K562 (cell line): ENCODE measurements around the gene CEMIP. TPM values are rescaled to one million over a fixed set of nuclear protein-coding genes. Genes with fewer than 3 reads are reported as not detected.

ENCODE experiments used
- RAD51 ChIP-seq: fragments of 450-650 bp; IDR thresholded peaks from 2 replicates; pipeline ENCODE4 v1.7.1; 2016; ENCODE audit warnings: low read depth, mild to moderate bottlenecking, borderline replicate concordance
- RBM25 ChIP-seq: fragments of 200-400 bp; formaldehyde crosslinking; IDR thresholded peaks from 2 replicates; pipeline ENCODE4 v1.6.1; 2018; ENCODE audit warnings: low read length, low read depth, moderate library complexity; ENCODE audit not compliant: severe bottlenecking
- REST ChIP-seq, 2 experiments: fragments of 450-650 bp; formaldehyde crosslinking in 1 of 2; IDR thresholded peaks; 2 replicates each; pipeline versions ENCODE4 v1.4.0 to v1.6.1; 2014 to 2020; ENCODE audit warnings: mild to moderate bottlenecking in 2 of 2, borderline replicate concordance in 1 of 2, low read depth in 1 of 2
- TAF15 ChIP-seq: fragments of 200-400 bp; formaldehyde crosslinking; IDR thresholded peaks from 2 replicates; pipeline ENCODE4 v1.6.1; 2017; ENCODE audit warnings: mild to moderate bottlenecking, low read depth, low read length, moderate library complexity
- USF1 ChIP-seq: sonication (generic); formaldehyde crosslinking; IDR thresholded peaks from 2 replicates; pipeline ENCODE4 v1.9.0; 2022; ENCODE audit warnings: mild to moderate bottlenecking, missing genetic modification reagents
- ZNF518B ChIP-seq: fragments of 250-450 bp; sonication (Bioruptor Pico); IDR thresholded peaks from 2 replicates; pipeline ENCODE4 v1.5.0; 2021; ENCODE audit warnings: mild to moderate bottlenecking, moderate library complexity
- ZNF584 ChIP-seq: fragments of 200-800 bp; sonication (Bioruptor generic); IDR thresholded peaks from 2 replicates; pipeline ENCODE4 v1.6.1; 2016; ENCODE audit warnings: low read depth, mild to moderate bottlenecking, missing genetic modification characterization, missing compliant biosample characterization
- polyA plus RNA-seq, 8 experiments: library from polyadenylated mRNA; depleted of rRNA in 4 of 8; stranded (reverse) in 5 of 8; unstranded in 3 of 8; fragments of >200 nt; fragmentation: Nextera tagmentation in 2 of 8; fragmentation: Illumina TruSeq in 1 of 8; extraction: Ambion mirVana in 2 of 8; extraction: Trizol in 1 of 8; gene quantifications; 2 replicates each; pipeline versions ENCODE4 v1.2.1 to v1.2.3, GENCODE V29; 2011 to 2014; ENCODE audit warnings: inconsistent platforms in 1 of 8, missing spikeins in 1 of 8
- total RNA-seq, 7 experiments: library from RNA; depleted of rRNA in 6 of 7; stranded (reverse); fragments of >200 nt in 6 of 7; fragmentation: Illumina TruSeq in 2 of 7; extraction: Trizol in 2 of 7; gene quantifications; 2 replicates each; pipeline versions ENCODE4 v1.2.1 to v1.2.3, GENCODE V29; 2011 to 2021; ENCODE audit warnings: low replicate concordance in 1 of 7
- TF ChIP-seq, protein P1 (sequence below): sonication (generic); formaldehyde crosslinking; IDR thresholded peaks from 2 replicates; pipeline ENCODE4 v1.5.0; 2020; ENCODE audit warnings: missing genetic modification reagents

The CEMIP gene
- total and polyA plus RNA-seq, 9 of the 15 experiments (the other 6 are each of a cell fraction or from before 2014, with no cell fraction given): 0.33 TPM; not detected in 8

DNA sequence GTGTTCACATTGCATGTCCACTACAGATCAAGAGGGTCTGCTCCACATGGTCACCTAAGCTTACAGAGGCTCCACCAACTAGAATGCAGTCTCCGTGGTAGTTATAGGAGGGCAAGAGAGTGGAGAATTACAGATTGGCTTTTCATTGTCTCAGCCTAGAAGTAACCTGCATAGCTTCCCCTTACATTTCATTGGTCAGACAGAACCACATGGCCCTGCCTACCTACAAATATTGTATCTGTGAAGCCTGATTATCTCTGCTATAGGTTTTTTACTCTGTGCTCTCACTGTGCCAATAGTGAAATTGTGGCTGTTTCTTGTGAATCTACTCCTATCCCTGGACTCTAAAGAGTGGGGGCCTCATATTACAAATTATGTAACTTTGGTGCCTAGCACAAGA is 219.1 kb downstream of the CEMIP start (continued):
- TF ChIP-seq REST (IDR thresholded peaks at IDR 0.05; ENCODE audit: borderline replicate concordance) (0 out of 2 replicates have a peak, but pooled peaks have one; percentile 25), REST (CRISPR knock-in tag; IDR thresholded peaks at IDR 0.05; ENCODE audit: low read depth) (no peak), USF1 (CRISPR knock-in tag) (peak; percentile 82), TAF15 (no peak), ZNF518B (CRISPR knock-in tag) (no peak), ZNF584 (CRISPR knock-in tag) (no peak), RAD51 (peak; percentile 68), RBM25 (peak; percentile 81)
- TF ChIP-seq, protein P1, sequence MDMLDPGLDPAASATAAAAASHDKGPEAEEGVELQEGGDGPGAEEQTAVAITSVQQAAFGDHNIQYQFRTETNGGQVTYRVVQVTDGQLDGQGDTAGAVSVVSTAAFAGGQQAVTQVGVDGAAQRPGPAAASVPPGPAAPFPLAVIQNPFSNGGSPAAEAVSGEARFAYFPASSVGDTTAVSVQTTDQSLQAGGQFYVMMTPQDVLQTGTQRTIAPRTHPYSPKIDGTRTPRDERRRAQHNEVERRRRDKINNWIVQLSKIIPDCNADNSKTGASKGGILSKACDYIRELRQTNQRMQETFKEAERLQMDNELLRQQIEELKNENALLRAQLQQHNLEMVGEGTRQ (CRISPR knock-in tag): peak; percentile 83
